OCI-LY3 (cell line): ENCODE results near the gene GPN3.

Experiments used
- H2AFZ ChIP-seq: fragments of 200-600, 300-600 bp; shearing (Covaris generic); 2 replicates; pipeline ENCODE4 v1.6.0; 2014; ENCODE audit warnings: antibody characterized with exemption, low read depth, low read length
- H3K27ac ChIP-seq: fragments of 200-600, 300-600 bp; sonication (generic); 2 replicates; pipeline ENCODE4 v1.5.1; 2014; ENCODE audit warnings: mild to moderate bottlenecking, low read length, moderate library complexity, mixed read lengths
- H3K27me3 ChIP-seq: fragments of 200-600, 300-600 bp; sonication (generic); 2 replicates; pipeline ENCODE4 v1.6.1; 2014; ENCODE audit warnings: low read depth, low read length, mixed read lengths
- H3K36me3 ChIP-seq: fragments of 200-600, 300-600 bp; sonication (generic); replicated peaks from 2 replicates; pipeline ENCODE3; 2014; ENCODE audit warnings: low read depth, low read length, mixed read lengths
- H3K4me1 ChIP-seq: fragments of 300-600, 200-600 bp; sonication (generic); 2 replicates; pipeline ENCODE4 v1.6.1; 2014; ENCODE audit warnings: low read length, mixed read lengths
- H3K4me2 ChIP-seq: fragments of 200-600, 300-600 bp; sonication (generic); 2 replicates; pipeline ENCODE4 v1.6.1; 2014; ENCODE audit warnings: low read length, mixed read lengths
- H3K4me3 ChIP-seq: fragments of 300-600, 200-600 bp; sonication (generic); 2 replicates; pipeline ENCODE4 v1.5.1; 2014; ENCODE audit warnings: antibody characterized with exemption, mild to moderate bottlenecking, low read length, moderate library complexity
- H3K79me2 ChIP-seq: fragments of 300-600, 200-600 bp; shearing (Covaris generic); 2 replicates; pipeline ENCODE4 v1.6.1; 2014; ENCODE audit warnings: mild to moderate bottlenecking, low read length, mixed read lengths
- H3K9ac ChIP-seq: fragments of 300-600, 200-600 bp; shearing (Covaris generic); 2 replicates; pipeline ENCODE4 v1.6.0; 2014; ENCODE audit warnings: mild to moderate bottlenecking, low read length, moderate library complexity
- H3K9me3 ChIP-seq: fragments of 200-600, 300-600 bp; shearing (Covaris generic); 2 replicates; pipeline ENCODE4 v1.6.1; 2014; ENCODE audit warnings: low read length, mixed read lengths; ENCODE audit not compliant: insufficient read depth
- H4K20me1 ChIP-seq: fragments of 200-600, 300-600 bp; sonication (generic); 2 replicates; pipeline ENCODE4 v1.6.1; 2016; ENCODE audit warnings: low read length, mixed read lengths; ENCODE audit not compliant: insufficient read depth
- CTCF ChIP-seq: fragments of 200-600, 300-600 bp; sonication (generic); IDR thresholded peaks from 2 replicates; pipeline ENCODE4 v1.5.1; 2014; ENCODE audit warnings: antibody characterized with exemption, low read length, low read depth
- EZH2phosphoT487 ChIP-seq: fragments of 200-600 bp; shearing (Covaris generic); IDR thresholded peaks from 2 replicates; pipeline ENCODE4 v1.6.1; 2018; ENCODE audit warnings: antibody characterized with exemption, mixed run types, low read depth

Gene GPN3

GRCh38 chr12:110403976-110404682 is 63.9 kb downstream of the GPN3 start:
- Histone ChIP-seq H3K36me3 (peaks cover 14% of the 10 kb centered on the region), H4K20me1 (no peaks in the 10 kb centered on the region), H3K4me1 (peaks cover 5% of the 10 kb centered on the region), H3K4me2 (peak overlapping the region; percentile 77), H2AFZ (peak overlapping the region; percentile 100), H3K4me3 (peak overlapping the region; percentile 94), H3K27me3 (no peaks in the 10 kb centered on the region), H3K9me3 (no peaks in the 10 kb centered on the region), H3K79me2 (peaks cover 46% of the 10 kb centered on the region), H3K9ac (peak overlapping the region; percentile 97), H3K27ac (peak overlapping the region; percentile 90)
- TF ChIP-seq EZH2phosphoT487 (no peak), CTCF (no peak)

- Histone ChIP-seq H3K4me1 (peaks cover 5% of the 10 kb centered on the region), H3K36me3 (peaks cover 14% of the 10 kb centered on the region), H3K4me3 (peak within 1 kb of the TSS; percentile 94), H3K4me2 (peak within 1 kb of the TSS; percentile 77), H3K79me2 (peaks cover 53% of the 10 kb centered on the region), H3K27ac (peak within 1 kb of the TSS; percentile 90), H3K9me3 (no peaks in the 10 kb centered on the region), H3K27me3 (no peaks in the 10 kb centered on the region), H2AFZ (peak within 1 kb of the TSS; percentile 100), H3K9ac (peak within 1 kb of the TSS; percentile 97), H4K20me1 (no peaks in the 10 kb centered on the region)
- TF ChIP-seq EZH2phosphoT487 = no peak
- TF ChIP-seq CTCF = no peak
Measured at GRCh38 chr12:110403146-110403975, 64.7 kb downstream of the GPN3 start, which contains the start of gene ANAPC7. TSS of gene ANAPC7 (minus strand) at chr12:110403708. CDS start at chr12:110403627, 81 bp downstream.
